ENCODE results near the gene PNCK. TPM values are rescaled to one million over a fixed set of nuclear protein-coding genes. Genes with fewer than 3 reads are reported as not detected.
"Not testable (repeated sequence)": the region's sequence is repeated elsewhere in the genome, so short reads cannot be mapped to it uniquely, and the experiment has no call there.

Gene PNCK
- total RNA-seq, 2 donors from 2014 or later = 4.0 to 42.4 TPM

GRCh38 chrX:153696100-153696499 is 22.5 kb upstream of the PNCK start:
- Histone ChIP-seq H3K27me3 (no peaks in the 10 kb centered on the region), H3K4me1 (no peaks in the 10 kb centered on the region), H3K9me3 (no peaks in the 10 kb centered on the region), H3K27ac (no peak overlapping the region), H3K36me3 (peaks cover 11% of the 10 kb centered on the region), H3K4me3 (no peak overlapping the region)
- TF ChIP-seq CTCF (IDR thresholded peaks at IDR 0.05) = no peak
- no peak for DNase-seq (ENCODE audit: low spot score)

GRCh38 chrX:153694687-153695270 is 21.2 kb upstream of the PNCK start:
- H3K4me1 ChIP-seq = no peaks in the 10 kb centered on the region
- H3K27me3 ChIP-seq = no peaks in the 10 kb centered on the region
- peaks cover 11% of the 10 kb centered on the region for H3K36me3 ChIP-seq
- H3K4me3 ChIP-seq = no peak overlapping the region
- no peak for DNase-seq (ENCODE audit: low spot score)
- H3K9me3 ChIP-seq = no peaks in the 10 kb centered on the region
- H3K27ac ChIP-seq = peak overlapping the region in 1 of 2 donors; percentile 46
- TF ChIP-seq CTCF (IDR thresholded peaks at IDR 0.05) = no peak

DNA sequence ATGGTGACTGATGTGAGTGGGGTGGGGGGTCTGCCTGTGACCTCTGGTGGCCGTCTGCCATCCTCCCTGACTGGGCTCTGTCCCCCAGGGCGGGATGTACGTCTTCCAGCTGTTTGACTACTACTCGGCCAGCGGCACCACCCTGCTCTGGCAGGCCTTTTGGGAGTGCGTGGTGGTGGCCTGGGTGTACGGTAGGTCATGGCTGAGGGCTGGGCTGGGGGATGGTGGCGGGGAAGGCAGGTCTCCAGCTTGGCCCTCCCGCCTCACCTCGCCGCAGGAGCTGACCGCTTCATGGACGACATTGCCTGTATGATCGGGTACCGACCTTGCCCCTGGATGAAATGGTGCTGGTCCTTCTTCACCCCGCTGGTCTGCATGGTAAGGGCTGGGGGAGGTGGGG is 20.6 kb upstream of the PNCK start:
- H3K4me3 ChIP-seq; H3K4me1 ChIP-seq; H3K27me3 ChIP-seq; H3K9me3 ChIP-seq; H3K27ac ChIP-seq; DNase-seq (ENCODE audit: low spot score): not testable (repeated sequence)
- peaks cover 11% of the 10 kb centered on the region for H3K36me3 ChIP-seq

- Histone ChIP-seq H3K27me3 (no peaks in the 10 kb centered on the region), H3K36me3 (peaks cover 11% of the 10 kb centered on the region), H3K27ac (peak overlapping the region in 1 of 2 donors; percentile 72), H3K4me1 (no peaks in the 10 kb centered on the region), H3K4me3 (no peak overlapping the region), H3K9me3 (no peaks in the 10 kb centered on the region)
- DNase-seq (ENCODE audit: low spot score) = no peak
- no peak for TF ChIP-seq CTCF (IDR thresholded peaks at IDR 0.05)
Observed at GRCh38 chrX:153693216-153694086, 19.8 kb upstream of the PNCK start.

GRCh38 chrX:153692611-153693156 is 19.1 kb upstream of the PNCK start:
- TF ChIP-seq CTCF (IDR thresholded peaks at IDR 0.05) = no peak
- Histone ChIP-seq H3K4me3 (no peak overlapping the region), H3K9me3 (no peaks in the 10 kb centered on the region), H3K4me1 (no peaks in the 10 kb centered on the region), H3K27ac (peak overlapping the region in 1 of 2 donors; percentile 72), H3K36me3 (peaks cover 11% of the 10 kb centered on the region), H3K27me3 (no peaks in the 10 kb centered on the region)
- no peak for DNase-seq (ENCODE audit: low spot score)

DNA sequence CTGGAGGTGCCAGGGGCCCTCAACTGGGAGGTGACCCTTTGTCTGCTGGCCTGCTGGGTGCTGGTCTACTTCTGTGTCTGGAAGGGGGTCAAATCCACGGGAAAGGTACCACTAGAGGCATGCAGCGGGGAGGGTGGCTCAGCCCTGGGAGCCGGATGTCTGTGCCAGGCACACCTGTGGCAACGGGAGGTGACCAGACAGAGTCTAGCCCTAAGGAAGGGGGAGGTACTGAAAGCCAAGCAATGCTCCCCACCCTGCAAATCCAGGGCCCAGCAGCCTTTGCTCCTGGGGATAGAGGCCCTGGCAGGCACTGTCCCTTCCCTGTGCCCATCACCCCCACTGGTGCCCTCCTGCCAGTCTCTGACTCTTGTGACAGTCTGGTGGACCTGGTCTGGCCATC is 18.4 kb upstream of the PNCK start:
- Histone ChIP-seq H3K27me3 (no peaks in the 10 kb centered on the region), H3K9me3 (no peaks in the 10 kb centered on the region), H3K4me1 (peaks cover 0 to 5% of the 10 kb centered on the region in 2 donors), H3K27ac (peak overlapping the region in 1 of 2 donors; percentile 72), H3K4me3 (no peak overlapping the region), H3K36me3 (peaks cover 11% of the 10 kb centered on the region)
- DNase-seq (ENCODE audit: low spot score) = no peak
- no peak for TF ChIP-seq CTCF (IDR thresholded peaks at IDR 0.05)

GRCh38 chrX:153691032-153691827 is 17.6 kb upstream of the PNCK start:
- not testable (repeated sequence) for H3K9me3 ChIP-seq; H3K4me1 ChIP-seq; DNase-seq (ENCODE audit: low spot score); H3K27me3 ChIP-seq; H3K4me3 ChIP-seq
- Histone ChIP-seq H3K36me3 (peaks cover 11% of the 10 kb centered on the region), H3K27ac (peak overlapping the region; percentile 72 to 88)

Data from right atrium auricular region (tissue), 2 donors.